Activated CD4-positive, alpha-beta T cell treated with anti-CD3 and anti-CD28 coated beads, Interleukin-2, amount 50 U/mL, for 24 hours (primary cell): ENCODE results near the gene CD81.

Experiments used
- DNase-seq, 2 donors: peaks; one replicate each; pipeline ENCODE4 v3.0.0-alpha.2; 2020; ENCODE audit warnings: low read depth in 1 of 2, low spot score in 1 of 2

The CD81 gene

DNA sequence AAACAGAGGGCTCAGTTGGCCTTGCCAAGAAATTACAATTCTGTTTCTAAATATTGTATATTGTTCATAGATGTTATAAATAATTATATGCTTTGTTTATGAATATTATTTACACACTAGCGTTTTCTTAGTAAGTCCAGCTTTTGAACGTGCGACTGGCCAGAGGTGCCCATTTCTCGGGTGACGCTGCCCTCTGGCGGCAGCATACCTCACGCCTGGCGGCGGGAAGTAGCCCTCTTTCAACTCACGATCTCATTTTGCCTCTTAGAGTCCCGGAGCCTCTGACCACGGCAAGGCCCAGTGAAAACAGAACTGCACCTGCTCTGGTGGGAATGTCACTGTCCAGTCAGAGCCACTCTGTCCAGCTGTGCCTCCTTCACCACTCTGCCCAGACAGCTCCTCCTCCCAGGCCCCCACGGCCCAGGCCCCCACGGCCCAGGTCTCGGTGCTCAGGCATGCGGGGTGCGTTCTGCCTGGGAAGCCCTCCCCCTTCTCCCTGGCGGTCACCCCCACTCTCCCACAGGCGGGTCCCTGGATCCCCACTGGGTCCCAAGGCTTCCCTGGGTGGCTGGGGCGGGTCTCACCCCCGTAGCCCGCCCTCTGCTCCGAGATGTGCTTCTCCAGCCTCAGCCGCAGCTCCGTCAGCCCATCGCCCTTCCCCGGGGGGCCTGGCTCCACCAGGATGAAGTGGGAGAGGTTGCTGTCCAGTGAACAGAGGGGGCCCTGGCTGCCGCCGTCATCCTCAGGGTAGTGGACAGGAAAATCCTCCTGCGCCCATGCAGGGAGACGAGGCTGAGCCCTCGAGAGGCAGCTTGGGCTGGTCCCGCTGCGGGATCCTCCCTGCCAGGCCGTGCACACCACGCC is 42.8 kb downstream of the CD81 start:
- DNase-seq: peak in 1 of 2 donors; percentile 28

DNA sequence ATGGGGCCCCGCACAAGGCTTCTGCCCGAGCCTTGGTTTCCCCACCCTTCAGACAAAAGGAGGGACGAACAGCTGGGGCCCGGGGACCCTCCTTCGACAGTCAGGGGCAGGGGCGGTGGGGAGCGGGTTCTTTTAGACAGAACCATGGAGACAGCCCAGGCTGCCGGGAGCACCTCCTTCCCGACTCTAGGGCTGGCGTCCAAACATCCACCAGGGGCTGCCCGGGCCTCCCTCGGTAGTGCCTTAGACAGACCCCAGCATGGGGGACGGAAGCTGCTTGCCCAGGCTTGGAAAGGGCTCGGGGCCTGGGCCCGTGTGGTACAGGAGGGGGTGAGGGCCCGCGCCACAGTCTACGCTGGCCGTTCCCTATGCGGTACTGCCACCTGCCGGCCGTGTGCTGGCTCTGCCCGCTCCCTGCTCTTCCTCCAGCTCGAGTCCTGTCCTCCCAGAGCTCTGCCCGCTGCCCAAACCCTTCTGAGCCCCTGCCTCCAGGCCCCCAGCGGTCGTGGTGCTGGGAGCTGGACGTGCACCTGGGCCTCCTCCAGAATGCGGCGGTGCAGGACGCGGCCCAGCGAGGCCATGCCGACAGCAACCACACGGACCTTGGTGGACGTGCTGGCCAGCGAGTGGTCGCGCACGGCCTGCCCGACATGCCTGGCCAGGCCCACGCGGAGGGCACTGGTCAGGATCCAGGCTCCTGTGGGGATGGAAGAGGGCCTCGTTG is 43.6 kb downstream of the CD81 start:
- DNase-seq: peak; percentile 52 to 63

DNA sequence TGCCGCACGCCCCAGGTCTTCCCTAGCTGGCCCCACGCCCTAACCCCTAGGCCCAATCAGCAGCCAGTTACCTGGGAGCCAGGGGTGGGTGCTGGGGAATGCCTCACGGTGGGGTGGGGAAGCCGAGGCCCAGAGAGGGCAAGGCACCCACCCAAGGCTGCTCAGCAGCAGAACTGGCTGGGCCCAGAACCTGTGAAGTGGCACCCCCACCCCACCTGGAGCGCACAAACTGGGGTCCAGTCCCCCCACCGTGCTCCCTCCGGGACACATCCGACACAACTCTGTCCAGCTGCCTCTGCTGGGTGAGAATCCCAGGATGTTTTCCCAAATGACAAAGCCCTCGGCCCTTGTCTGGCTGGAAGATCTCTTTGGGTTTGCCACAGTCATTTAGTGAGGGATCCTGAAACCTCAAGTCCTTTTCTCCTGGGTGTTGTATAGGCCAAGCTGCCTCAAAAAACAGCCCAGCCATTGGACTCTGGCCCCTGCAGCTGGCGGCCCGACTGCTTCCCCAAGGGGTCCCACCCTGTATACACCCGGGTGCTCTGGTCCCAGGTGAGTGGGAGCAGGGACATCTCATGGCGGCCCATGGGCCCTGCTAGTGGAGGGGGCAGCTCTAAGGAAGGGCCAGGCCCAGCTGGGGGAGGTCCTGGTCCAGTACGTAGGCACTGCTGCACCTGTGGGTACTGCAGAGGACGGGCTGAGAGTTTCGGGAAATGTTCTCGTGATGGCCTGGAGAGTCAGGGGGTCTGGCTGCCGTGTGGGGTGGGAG is 44.3 kb downstream of the CD81 start:
- no peak for DNase-seq

DNA sequence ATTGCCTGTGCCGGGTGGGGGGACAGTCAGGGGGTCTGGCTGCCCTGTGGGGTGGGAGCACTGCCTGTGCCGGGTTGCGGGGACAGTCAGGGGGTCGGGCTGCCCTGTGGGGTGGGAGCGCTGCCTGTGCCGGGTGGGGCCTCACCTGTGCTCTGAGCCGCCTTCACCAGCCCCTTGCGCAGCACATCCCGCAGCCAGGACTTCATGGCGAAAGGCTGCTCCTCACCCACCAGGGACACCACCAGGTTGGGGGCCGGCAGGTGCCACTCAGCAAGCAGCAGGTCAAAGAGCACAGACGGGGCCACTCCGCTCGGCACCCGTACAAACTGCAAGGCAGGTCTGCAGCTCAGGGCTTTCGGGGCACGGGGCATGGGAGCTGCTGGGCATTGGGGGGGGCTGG is 44.9 kb downstream of the CD81 start:
- no peak for DNase-seq

DNA sequence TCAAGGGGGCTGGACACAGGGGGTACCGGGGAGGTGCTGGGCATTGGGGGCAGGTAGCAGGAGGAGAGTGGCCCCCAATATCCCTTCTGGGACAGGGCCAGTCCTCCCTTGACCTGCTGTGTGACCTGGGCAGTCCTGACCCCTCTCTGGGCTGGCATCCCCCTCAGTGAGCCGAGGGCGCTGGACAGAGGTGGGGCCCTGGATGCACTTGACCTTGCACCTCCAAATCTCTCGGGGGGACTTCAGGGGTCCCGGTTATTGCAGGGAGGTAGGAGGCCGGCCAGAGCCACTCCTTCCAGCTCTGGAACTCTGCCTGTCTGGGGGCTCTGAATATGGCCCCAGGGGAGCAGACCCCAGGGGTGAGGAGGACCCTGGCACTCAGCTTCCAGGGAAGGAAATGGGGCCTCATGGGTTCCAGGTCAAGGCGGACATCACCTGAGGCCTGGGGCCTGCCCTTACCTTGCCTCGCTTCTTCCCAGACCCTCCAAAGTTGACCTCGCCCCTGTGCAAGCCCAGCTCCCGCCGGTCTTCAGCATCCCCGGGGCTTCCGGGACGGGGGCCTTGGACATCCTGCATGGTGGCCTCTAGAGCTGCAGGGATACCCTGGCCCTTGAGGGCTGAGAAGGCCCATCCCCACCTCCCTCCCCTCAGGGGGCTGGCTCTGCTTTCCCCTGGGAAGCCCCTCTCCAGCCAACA is 45.5 kb downstream of the CD81 start:
- DNase-seq: no peak

DNA sequence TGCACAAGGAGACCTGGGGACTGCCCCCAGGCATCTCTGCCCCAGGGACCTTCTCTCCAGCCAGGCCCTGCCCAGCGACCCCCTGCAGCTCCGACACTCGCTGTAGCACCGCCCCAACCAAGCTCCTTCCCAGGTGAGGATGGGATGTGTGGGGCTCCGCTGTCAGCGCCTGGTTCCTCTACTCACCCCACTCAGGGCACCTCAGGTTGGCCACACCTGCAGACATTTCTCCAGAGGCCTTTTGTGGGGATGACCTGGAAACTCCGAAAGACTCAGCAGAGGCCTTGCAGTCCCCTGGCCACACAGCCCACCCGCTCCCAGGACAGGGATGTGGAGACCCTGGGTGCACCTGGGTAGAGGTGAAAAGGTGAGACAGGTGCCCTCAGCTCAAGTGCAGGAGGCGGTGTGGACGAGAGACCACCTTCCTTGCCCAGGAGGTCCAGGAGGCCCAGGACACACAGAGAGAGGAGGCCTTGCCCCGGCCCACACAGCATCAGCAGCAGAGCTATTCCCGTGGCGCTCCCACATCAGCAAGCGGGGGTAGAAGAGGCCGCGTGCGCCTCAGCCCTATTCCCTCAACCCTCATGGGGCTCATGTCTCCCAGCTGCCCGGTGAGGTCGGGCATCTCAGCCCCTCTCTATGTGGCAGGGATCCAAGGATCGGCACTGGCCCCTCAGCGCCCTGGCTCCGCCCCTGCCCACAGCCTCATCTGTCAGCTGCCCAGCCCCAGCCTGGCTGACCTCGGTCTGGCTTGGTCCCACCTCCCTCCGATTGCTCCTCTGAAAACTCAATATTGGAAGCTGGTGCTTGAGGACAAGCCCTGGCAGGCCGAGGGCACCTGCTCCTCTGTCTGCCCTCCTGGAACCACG is 46.3 kb downstream of the CD81 start:
- DNase-seq: no peak

DNA sequence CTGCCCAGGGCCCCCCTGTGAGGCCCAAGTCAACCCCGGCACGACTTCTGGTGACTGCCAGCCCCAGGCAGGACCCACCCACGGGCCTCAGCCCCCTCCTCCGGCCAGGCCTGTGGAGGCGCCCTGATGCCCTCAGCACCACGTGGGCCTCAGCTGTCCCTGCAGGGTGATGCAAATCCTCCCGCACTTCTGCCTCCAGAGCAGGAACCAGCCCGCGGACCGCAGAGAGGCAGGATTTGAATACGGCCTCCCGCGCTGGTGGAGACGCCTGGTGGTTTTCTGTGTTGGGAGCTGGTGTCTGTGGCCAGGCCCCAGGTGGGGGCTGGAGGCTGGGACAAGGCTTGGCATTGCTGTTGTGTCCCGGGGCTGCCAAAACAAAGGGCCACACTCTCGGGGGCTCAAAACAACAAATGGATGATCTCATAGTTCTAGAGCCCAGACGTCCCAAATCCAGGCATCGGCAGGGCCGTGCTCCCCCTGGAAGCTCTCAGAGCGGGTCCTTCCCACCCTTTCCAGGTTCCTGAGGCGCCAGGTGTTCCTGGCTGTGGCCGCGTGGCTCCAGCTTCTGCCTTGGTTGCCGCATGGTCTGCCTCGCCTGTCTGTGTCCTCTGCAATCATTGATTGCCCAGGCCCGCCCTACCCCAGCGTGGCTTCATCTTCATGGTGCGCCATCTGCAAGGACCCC is 47.8 kb downstream of the CD81 start:
- DNase-seq: no peak

DNA sequence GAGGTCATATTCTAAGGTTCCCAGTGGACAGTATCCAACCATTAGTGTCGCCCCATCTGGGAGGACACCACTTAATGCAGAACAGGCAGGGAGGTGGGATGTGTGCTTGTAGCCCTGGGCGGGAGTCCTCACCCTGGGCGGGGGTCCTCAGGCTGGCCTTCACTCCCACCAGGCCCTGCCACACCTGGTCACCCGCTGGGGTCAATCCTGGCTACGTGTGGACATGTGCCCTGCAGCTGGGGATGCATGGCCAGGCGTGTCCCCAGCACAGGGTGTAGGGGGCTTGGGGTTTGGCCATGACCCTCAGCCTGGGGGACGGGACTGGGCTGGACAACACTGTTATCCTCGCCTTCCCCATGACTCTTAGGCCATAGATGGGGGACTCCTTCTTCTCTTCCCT is 48.4 kb downstream of the CD81 start:
- no peak for DNase-seq

DNA sequence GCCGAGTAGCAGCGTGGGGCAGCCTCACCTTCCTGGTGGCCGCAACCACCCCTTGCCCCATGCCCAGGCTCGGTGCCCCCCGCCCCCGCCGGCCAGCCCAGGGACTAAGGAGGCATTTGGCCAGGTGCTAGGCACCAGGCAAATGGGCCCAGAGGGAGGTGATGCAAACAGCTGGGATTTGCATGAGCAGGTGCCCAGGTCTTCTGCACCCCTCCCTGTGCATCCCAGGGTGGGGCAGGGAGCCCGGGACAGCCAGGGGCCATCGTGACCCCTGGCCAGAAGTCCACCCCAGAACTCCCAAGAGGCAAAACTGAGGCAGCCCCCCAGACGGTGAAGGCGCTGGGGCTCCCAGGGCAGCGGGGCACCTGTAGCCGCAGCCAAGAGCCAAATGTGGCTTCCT is 49.1 kb downstream of the CD81 start:
- DNase-seq: no peak

DNA sequence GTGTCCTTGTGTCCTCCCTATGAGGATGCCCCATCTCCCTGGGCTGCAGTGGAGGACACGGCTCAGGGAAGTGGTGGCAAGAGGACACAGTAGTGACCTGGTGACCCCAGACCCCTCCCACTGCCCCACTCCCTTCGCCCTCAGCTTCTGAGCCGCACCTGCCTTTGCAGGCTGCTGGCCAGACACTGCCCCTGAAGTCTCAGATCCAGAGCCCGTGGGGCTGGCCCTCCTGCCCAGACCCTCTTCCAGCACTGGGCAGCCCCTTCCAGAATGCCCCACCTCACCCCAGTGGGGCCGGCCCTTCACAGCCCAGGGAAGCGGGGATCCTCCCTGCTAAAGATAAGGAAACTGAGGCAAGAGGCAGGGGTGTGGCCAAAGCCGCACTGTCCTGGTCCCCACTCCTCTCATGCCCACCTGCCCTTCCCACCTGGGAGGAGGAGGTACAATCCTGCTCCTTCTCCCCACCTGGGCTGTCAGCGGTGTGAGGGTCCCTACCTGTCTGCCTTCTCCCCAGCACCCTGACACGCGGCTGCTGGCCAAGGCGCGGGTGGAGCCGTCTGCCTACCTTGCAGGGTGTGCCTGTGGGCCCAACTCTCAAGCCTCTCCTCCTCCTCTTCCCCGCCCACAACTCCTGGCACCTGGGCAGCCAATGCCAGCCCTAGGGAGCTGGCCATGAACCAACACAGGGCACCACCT is 49.9 kb downstream of the CD81 start:
- DNase-seq: no peak

DNA sequence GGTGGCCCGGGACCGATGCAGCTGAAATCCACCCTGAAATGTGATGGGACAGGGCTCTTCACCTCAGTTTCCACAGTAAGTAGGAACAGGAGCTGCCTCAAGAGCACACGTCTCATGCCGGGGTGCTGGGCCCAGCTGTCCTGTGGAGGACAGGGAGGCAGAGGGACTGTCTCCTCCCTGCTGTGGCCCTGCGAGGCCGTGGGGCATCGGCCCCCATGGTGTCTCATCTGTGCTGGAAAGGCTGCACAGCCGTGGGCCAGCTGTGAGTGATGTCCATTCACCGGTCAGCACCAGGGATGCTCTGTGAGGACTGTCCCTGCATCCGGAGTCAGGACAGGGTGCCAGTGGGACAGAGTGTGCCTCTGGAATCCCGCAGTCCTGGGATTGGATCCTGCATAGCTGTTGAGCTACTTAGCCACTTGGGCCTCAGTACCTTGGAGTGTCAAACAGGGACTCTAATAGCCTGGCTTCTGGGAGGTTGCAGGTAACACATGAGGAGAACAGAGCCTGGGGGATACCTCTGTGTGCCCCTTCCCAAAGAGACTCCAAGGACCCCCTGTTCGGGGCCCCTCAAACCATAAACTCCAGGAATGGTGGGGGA is 50.7 kb downstream of the CD81 start:
- DNase-seq: no peak

DNA sequence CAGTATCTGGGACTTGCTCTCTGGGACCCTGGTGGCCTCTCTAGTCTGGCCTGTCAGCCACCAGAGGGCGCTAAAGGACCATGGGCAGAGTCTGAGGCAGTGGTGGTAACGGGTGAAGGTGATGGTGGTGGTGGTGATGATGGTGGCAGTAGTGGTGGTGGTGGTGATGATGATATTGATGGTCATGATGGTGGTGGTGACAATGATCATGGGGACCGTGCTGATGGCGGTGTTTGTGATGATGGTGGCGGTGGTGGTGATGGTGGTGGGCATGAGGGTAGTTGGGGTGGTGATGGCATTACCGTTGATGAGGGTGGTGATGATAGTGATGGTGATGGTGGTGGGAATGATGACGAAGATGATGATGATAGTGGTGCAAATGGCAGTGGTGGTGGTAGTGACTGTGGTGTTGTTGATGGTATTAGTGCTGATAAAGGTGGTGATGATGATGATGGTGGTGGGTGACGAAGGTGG is 51.2 kb downstream of the CD81 start:
- peak; percentile 84 to 87 for DNase-seq

DNA sequence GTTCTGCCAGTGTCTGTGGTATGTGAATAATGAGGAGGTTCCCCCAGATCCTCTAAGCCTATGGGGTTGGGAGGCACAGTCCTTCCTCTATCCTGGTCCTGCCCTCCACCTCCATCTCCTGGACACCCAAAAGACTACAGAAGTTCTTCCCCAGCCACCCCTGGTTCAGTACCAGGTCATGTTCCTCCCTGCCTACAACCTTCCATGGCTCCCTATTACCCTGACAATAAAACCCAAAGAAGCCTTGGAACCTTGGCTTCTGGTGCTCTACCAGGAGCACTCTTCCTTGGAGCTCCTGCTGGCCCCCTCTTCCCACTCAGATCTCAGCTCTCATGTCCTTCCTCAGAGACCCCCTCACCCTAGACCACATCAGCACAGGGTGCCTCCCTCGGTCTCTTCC is 54.3 kb downstream of the CD81 start:
- no peak for DNase-seq

DNA sequence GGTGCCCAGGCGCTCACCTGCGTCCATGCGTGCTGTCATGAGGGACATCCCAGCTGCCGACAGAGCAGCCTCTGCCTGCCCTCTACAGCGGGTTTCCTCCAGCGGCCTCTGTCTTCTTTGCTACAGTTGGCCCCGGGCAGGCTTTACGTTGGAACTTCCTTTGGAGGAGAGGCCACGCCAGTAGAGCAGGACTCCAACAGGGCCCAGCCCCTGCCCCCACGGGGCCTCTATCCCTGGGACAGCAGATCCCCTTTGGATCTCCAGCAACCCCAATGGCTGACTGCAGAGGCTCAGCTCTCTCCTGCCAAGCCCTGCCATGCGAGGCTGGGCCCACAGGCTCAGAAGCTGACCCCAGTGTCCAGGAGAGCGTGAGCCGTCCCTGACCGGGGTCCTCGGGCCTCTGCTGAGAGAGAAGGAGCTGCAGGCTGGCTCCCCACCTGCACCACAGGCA is 55.1 kb downstream of the CD81 start:
- DNase-seq: no peak

DNA sequence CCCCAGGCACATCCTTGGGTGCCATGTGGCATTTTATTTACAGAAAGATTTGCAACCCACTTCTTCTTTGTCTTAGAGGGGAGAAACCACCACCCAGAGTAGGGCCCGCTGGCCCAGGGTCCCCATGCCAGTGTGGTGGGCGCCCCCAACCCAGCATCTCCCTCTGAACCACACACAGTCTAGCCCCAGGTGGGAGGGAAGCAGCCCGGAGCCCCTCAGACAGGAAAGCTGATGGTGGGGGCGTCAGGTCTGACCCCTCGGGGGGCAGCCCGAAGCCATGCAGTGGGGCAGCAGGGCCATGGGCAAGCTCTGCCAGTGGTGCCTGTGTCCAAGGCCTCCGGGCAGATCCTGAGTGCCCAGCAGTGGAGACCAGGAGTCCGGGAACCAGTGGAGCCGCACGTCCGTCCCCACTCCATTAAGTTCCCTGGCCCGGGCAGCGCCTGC is 55.5 kb downstream of the CD81 start:
- no peak for DNase-seq

DNA sequence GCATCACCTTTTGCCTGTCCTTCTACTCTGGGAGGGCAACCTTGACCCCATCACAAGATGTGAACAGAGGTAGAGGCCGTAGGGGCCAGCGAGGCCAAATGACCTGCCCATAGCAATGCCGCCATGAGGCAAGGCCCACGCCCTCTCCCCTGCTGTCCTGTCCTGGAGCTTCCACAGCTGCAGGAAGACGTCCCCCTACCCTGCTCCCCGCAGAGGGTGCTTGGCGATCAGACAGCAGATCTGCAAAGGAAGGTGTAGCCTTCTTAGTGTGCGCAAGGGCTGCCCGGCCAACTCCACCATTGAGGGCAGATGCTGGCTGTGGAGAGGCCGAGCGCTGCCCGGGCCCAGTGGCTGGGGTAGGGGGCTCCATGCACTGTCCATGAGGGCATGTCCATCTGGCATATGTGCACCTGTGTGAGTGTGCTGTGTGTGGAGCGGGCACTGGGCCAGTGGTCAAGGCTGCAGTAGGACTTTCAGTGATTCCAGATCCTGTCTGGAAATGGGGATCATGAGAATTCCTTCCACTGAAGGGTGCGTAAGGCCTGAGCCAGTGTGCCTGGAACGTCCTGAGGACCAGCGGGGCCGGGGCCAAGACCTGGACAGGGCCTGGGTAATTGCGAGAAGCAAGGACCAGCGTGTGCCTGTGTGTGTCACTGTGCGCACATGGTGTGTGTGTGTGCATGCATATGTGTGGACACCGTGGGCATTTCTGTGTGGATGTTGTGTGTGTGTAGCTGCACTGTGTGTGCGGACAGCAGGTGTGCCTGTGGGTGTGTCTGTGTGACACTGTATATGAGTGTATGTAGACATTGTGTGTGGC is 56.2 kb downstream of the CD81 start:
- DNase-seq: no peak

DNA sequence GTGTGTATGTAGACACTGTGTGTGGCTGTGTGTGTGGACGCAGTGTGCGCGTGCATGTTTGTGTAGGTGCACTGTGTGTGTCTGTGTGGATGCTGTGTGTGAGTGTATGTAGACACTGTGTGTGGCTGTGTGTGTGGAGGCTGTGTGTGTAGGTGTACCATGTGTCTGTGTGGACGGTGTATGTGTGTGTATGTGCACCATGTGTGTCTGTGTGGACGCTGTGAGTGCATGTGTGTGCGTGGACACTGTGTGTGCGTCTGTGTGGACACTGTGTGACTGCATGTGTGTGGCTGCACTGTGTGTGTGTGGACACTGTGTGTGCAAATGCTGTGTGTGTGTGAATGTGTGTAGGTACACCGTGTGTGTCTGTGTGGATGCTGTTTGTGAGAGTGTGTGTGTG is 56.9 kb downstream of the CD81 start:
- DNase-seq: no peak
